ENCODE results near the gene BLID. TPM values are rescaled to one million over a fixed set of nuclear protein-coding genes. Genes with fewer than 3 reads are reported as not detected.

Gene BLID
- polyA plus RNA-seq, 1 donor (not counting 4 experiments of a cell fraction or from before 2014, with no cell fraction given): 0.18 TPM

- Histone ChIP-seq H3K27ac (ENCODE audit: control insufficient read depth, insufficient read depth, low read length) (no peak overlapping the region), H3K79me2 (ENCODE audit: control insufficient read depth, insufficient read depth, low read length) (no peaks in the 10 kb centered on the region), H4K20me1 (ENCODE audit: control insufficient read depth, extremely low read depth, insufficient read depth, low read length) (no peaks in the 10 kb centered on the region), H3K9me3 (ENCODE audit: control insufficient read depth, low read depth, low read length) (no peaks in the 10 kb centered on the region), H3K36me3 (ENCODE audit: control insufficient read depth in 2 of 2, extremely low read depth in 1 of 2, insufficient read depth in 2 of 2, low read length in 2 of 2) (no peaks in the 10 kb centered on the region), H3K4me3 (ENCODE audit: control insufficient read depth in 2 of 3, extremely low read depth in 1 of 3, insufficient read depth in 2 of 3, low read depth in 1 of 3, low read length in 3 of 3) (no peak overlapping the region), H2AFZ (ENCODE audit: control insufficient read depth, low read length) (no peak overlapping the region), H3K9ac (ENCODE audit: control insufficient read depth, extremely low read depth, insufficient read depth, low read length) (no peak overlapping the region), H3K4me2 (ENCODE audit: control insufficient read depth, extremely low read depth, insufficient read depth, low read depth, low read length) (no peak overlapping the region), H3K9me1 (ENCODE audit: control insufficient read depth, extremely low read depth, insufficient read depth, low read length) (no peaks in the 10 kb centered on the region), H3K4me1 (ENCODE audit: control insufficient read depth, extremely low read depth, insufficient read depth, low read length) (no peaks in the 10 kb centered on the region), H3K27me3 (ENCODE audit: control insufficient read depth, extremely low read depth, insufficient read depth, low read length) (no peaks in the 10 kb centered on the region)
- FAIRE-seq (no peak), DNase-seq (ENCODE audit: low read depth, low spot score) (no peak)
- dilution Hi-C loops (cut with MboI; ENCODE audit: extremely low pct_ligation_motif_present, low sequenced_read_pairs): no loop called here
- TF ChIP-seq EZH2 (IDR thresholded peaks at IDR 0.05; ENCODE audit: low read length): no peak
- TF ChIP-seq, protein P1, sequence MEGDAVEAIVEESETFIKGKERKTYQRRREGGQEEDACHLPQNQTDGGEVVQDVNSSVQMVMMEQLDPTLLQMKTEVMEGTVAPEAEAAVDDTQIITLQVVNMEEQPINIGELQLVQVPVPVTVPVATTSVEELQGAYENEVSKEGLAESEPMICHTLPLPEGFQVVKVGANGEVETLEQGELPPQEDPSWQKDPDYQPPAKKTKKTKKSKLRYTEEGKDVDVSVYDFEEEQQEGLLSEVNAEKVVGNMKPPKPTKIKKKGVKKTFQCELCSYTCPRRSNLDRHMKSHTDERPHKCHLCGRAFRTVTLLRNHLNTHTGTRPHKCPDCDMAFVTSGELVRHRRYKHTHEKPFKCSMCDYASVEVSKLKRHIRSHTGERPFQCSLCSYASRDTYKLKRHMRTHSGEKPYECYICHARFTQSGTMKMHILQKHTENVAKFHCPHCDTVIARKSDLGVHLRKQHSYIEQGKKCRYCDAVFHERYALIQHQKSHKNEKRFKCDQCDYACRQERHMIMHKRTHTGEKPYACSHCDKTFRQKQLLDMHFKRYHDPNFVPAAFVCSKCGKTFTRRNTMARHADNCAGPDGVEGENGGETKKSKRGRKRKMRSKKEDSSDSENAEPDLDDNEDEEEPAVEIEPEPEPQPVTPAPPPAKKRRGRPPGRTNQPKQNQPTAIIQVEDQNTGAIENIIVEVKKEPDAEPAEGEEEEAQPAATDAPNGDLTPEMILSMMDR (optimal IDR thresholded peaks at IDR 0.05 in 1 of 3, IDR thresholded peaks at IDR 0.05 in 1 of 3, conservative IDR thresholded peaks at IDR 0.05 in 1 of 3; ENCODE audit: extremely low read depth in 1 of 3, insufficient read depth in 2 of 3, low read length in 3 of 3): no peak
Measured at GRCh38 chr11:122068837-122069236, 47.2 kb downstream of the BLID start.

DNA sequence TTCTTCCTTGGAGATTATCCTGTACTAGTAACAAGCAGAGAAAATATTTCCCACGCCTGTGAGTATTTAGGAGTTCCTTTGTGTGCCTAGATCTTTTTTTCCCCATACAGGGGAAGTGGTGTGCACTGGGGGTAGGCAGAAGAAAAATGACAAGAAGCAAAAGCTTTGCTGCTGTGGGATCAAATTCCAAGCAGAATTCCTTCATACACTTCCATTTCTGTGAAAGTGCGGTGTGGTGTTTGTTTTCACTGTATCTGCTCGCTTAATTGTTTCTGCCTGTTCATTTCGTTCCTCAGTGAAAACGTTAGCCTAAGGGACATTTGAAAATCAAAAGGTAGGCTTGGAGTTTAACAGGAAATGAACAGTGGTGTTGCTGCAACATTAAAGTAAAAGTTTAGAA is 47.9 kb downstream of the BLID start:
- no peaks in the 10 kb centered on the region for H3K4me1 ChIP-seq (ENCODE audit: control insufficient read depth, extremely low read depth, insufficient read depth, low read length)
- no peaks in the 10 kb centered on the region for H3K9me3 ChIP-seq (ENCODE audit: control insufficient read depth, low read depth, low read length)
- no peak overlapping the region for H3K27ac ChIP-seq (ENCODE audit: control insufficient read depth, insufficient read depth, low read length)
- no peak for FAIRE-seq
- H2AFZ ChIP-seq (ENCODE audit: control insufficient read depth, low read length): no peak overlapping the region
- no peak overlapping the region for H3K9ac ChIP-seq (ENCODE audit: control insufficient read depth, extremely low read depth, insufficient read depth, low read length)
- H3K4me3 ChIP-seq (ENCODE audit: control insufficient read depth in 2 of 3, extremely low read depth in 1 of 3, insufficient read depth in 2 of 3, low read depth in 1 of 3, low read length in 3 of 3): no peak overlapping the region
- no peak for TF ChIP-seq EZH2 (IDR thresholded peaks at IDR 0.05; ENCODE audit: low read length)
- TF ChIP-seq, protein P1 (optimal IDR thresholded peaks at IDR 0.05 in 1 of 3, IDR thresholded peaks at IDR 0.05 in 1 of 3, conservative IDR thresholded peaks at IDR 0.05 in 1 of 3; ENCODE audit: extremely low read depth in 1 of 3, insufficient read depth in 2 of 3, low read length in 3 of 3): no peak
- no peak overlapping the region for H3K4me2 ChIP-seq (ENCODE audit: control insufficient read depth, extremely low read depth, insufficient read depth, low read depth, low read length)
- no peaks in the 10 kb centered on the region for H3K79me2 ChIP-seq (ENCODE audit: control insufficient read depth, insufficient read depth, low read length)
- dilution Hi-C loops (cut with MboI; ENCODE audit: extremely low pct_ligation_motif_present, low sequenced_read_pairs): no loop called here
- H3K27me3 ChIP-seq (ENCODE audit: control insufficient read depth, extremely low read depth, insufficient read depth, low read length): no peaks in the 10 kb centered on the region
- no peaks in the 10 kb centered on the region for H4K20me1 ChIP-seq (ENCODE audit: control insufficient read depth, extremely low read depth, insufficient read depth, low read length)
- no peaks in the 10 kb centered on the region for H3K36me3 ChIP-seq (ENCODE audit: control insufficient read depth in 2 of 2, extremely low read depth in 1 of 2, insufficient read depth in 2 of 2, low read length in 2 of 2)
- no peaks in the 10 kb centered on the region for H3K9me1 ChIP-seq (ENCODE audit: control insufficient read depth, extremely low read depth, insufficient read depth, low read length)
- no peak for DNase-seq (ENCODE audit: low read depth, low spot score)

Small RNA genes lying within 50 kb of the gene (small RNA-seq; reads per million reads assigned to genes)
- gene MIR100 (ENCODE audit: insufficient read length in 3 of 3, low read depth in 3 of 3, low replicate concordance in 1 of 3): 1,012 to 18,785 (median 16,976) reads per million in 3 experiments
- 4.7 to 24.4 (median 5.4) reads per million in 3 experiments for gene MIR125B1 (ENCODE audit: insufficient read length in 3 of 3, low read depth in 3 of 3, low replicate concordance in 1 of 3)
- 4.5 to 58.8 (median 27.7) reads per million in 3 experiments for gene MIRLET7A2 (ENCODE audit: insufficient read length in 3 of 3, low read depth in 3 of 3, low replicate concordance in 1 of 3)

Data from keratinocyte (primary cell).